Measurements from ENCODE around the gene CLASP1. TPM values are rescaled to one million over a fixed set of nuclear protein-coding genes. Genes with fewer than 3 reads are reported as not detected.

Gene CLASP1
- total RNA-seq, 1 experiment from 2014 or later = 49.2 TPM

DNA sequence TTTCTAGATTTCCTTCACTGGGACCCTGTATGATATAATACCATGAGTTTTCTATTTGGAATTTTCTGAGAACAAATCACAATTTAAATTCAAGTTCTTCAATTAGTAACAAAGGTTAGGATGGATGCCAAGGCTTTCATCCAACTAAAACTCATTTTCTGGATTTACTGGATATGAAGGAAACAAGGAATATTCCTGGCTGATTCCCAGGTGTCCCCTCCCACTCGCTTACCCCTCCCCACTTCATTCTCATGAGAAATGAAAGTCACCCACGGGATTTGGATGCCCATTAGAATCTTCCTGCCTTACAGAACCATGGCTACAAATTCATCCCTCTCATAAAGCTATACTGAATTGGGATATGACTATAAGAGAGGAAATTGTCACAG is 78.6 kb downstream of the CLASP1 start:
- Histone ChIP-seq H3K4me3 (ENCODE audit: low read depth in 2 of 2, low read length in 2 of 2) (no peak overlapping the region), H3K4me1 (ENCODE audit: control insufficient read depth, insufficient read depth, low read length) (no peaks in the 10 kb centered on the region), H3K36me3 (ENCODE audit: control insufficient read depth, insufficient read depth, low read length) (no peaks in the 10 kb centered on the region), H3K27ac (ENCODE audit: low read length) (no peak overlapping the region), H3K27me3 (ENCODE audit: control insufficient read depth, insufficient read depth, low read length) (no peaks in the 10 kb centered on the region), H3K9me3 (ENCODE audit: control insufficient read depth, insufficient read depth, low read depth, low read length) (no peaks in the 10 kb centered on the region)
- ATAC-seq (no peak), DNase-seq (ENCODE audit: low read depth, low spot score) (no peak)
- TF ChIP-seq SIN3A (IDR thresholded peaks at IDR 0.05; ENCODE audit: borderline replicate concordance, insufficient read depth, low read depth, low read length) (no peak), TCF7L2 (IDR thresholded peaks at IDR 0.05; ENCODE audit: low read depth, low read length) (no peak)
- intact Hi-C loops (cut with micrococcal nuclease; ENCODE audit: unreplicated experiment) = no loop called here
- CTCF ChIA-PET = no interaction called here
- in situ Hi-C loops (cut with HindIII; ENCODE audit: low pct_unique_long_range_greater_than_20kb, low sequenced_read_pairs) = no loop called here
- no TSS peak for BruUV-seq (replicated peaks)
- POLR2A ChIA-PET = no interaction called here

DNA sequence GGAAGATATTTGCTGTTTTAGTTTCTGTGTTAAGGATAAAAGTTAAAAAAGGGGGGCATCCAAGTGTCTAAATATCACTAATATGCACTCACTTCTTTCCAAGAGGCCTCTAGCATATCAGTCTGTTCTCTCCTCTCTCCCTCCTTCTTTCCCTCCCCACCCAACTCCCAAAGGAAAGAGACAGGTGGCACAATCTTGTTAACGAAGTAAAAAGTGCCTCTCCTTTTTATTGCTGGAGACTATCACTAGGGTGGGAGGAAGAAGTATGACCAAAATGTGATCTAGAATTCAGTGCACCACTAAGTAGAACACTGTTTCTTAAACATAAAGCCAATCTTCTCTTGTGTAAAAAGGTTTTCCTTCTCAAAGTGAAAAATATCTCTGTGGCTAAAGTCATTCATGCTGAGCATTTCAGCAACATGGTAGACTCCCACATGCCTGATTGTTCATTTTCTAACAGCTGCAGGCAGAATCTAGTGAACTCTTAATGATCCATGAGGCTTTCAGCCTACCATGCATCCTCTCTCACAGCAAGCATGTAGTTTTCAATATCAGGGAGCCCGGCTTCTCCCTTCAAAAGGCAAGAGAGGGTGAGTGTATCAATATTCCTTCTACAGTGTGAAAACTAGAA is 79.1 kb downstream of the CLASP1 start:
- intact Hi-C loops (cut with micrococcal nuclease; ENCODE audit: unreplicated experiment) = no loop called here
- CTCF ChIA-PET = no interaction called here
- in situ Hi-C loops (cut with HindIII; ENCODE audit: low pct_unique_long_range_greater_than_20kb, low sequenced_read_pairs) = no loop called here

DNA sequence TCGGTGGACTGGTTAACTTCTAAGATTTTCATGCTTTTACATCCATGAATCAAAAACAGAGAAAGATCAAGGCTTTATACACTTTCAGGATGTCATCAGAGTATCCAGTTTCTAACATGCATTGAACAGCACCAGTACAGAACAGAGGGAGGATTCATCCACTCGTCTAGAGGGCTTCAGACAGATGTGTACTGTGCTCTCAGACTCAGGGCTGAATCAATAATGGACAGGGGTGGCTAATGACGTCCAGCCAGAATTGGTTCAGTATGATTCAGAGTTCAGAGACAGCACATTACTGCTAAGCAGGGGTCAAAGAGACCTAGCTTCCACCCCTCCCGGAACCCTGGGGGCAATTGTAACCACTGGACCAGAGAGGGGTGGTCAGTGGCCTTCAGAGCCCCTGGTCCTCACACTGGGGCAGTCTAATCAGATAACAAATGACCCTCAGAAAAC is 81.3 kb downstream of the CLASP1 start:
- TF ChIP-seq SIN3A (IDR thresholded peaks at IDR 0.05; ENCODE audit: borderline replicate concordance, insufficient read depth, low read depth, low read length) = no peak
- TF ChIP-seq, protein P1, sequence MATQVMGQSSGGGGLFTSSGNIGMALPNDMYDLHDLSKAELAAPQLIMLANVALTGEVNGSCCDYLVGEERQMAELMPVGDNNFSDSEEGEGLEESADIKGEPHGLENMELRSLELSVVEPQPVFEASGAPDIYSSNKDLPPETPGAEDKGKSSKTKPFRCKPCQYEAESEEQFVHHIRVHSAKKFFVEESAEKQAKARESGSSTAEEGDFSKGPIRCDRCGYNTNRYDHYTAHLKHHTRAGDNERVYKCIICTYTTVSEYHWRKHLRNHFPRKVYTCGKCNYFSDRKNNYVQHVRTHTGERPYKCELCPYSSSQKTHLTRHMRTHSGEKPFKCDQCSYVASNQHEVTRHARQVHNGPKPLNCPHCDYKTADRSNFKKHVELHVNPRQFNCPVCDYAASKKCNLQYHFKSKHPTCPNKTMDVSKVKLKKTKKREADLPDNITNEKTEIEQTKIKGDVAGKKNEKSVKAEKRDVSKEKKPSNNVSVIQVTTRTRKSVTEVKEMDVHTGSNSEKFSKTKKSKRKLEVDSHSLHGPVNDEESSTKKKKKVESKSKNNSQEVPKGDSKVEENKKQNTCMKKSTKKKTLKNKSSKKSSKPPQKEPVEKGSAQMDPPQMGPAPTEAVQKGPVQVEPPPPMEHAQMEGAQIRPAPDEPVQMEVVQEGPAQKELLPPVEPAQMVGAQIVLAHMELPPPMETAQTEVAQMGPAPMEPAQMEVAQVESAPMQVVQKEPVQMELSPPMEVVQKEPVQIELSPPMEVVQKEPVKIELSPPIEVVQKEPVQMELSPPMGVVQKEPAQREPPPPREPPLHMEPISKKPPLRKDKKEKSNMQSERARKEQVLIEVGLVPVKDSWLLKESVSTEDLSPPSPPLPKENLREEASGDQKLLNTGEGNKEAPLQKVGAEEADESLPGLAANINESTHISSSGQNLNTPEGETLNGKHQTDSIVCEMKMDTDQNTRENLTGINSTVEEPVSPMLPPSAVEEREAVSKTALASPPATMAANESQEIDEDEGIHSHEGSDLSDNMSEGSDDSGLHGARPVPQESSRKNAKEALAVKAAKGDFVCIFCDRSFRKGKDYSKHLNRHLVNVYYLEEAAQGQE (IDR thresholded peaks at IDR 0.05; ENCODE audit: insufficient read depth in 1 of 2, low read depth in 2 of 2, low read length in 1 of 2) = no peak
- no peak for TF ChIP-seq POLR2AphosphoS5 (IDR thresholded peaks at IDR 0.05; ENCODE audit: low read depth, low read length)
- TF ChIP-seq, protein P2, sequence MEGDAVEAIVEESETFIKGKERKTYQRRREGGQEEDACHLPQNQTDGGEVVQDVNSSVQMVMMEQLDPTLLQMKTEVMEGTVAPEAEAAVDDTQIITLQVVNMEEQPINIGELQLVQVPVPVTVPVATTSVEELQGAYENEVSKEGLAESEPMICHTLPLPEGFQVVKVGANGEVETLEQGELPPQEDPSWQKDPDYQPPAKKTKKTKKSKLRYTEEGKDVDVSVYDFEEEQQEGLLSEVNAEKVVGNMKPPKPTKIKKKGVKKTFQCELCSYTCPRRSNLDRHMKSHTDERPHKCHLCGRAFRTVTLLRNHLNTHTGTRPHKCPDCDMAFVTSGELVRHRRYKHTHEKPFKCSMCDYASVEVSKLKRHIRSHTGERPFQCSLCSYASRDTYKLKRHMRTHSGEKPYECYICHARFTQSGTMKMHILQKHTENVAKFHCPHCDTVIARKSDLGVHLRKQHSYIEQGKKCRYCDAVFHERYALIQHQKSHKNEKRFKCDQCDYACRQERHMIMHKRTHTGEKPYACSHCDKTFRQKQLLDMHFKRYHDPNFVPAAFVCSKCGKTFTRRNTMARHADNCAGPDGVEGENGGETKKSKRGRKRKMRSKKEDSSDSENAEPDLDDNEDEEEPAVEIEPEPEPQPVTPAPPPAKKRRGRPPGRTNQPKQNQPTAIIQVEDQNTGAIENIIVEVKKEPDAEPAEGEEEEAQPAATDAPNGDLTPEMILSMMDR (IDR thresholded peaks at IDR 0.05) = no peak
- TF ChIP-seq TCF7L2 (IDR thresholded peaks at IDR 0.05; ENCODE audit: low read depth, low read length) = no peak
- intact Hi-C loops (cut with micrococcal nuclease; ENCODE audit: unreplicated experiment) (no loop called here), in situ Hi-C loops (cut with HindIII; ENCODE audit: low pct_unique_long_range_greater_than_20kb, low sequenced_read_pairs) (no loop called here)
- CTCF ChIA-PET = no interaction called here
- H3K9me3 ChIP-seq (ENCODE audit: control insufficient read depth, insufficient read depth, low read depth, low read length) = no peaks in the 10 kb centered on the region
- H3K4me3 ChIP-seq (ENCODE audit: low read depth in 2 of 2, low read length in 2 of 2) = no peak overlapping the region
- DNase-seq (ENCODE audit: low read depth, low spot score) = no peak
- ATAC-seq = no peak
- POLR2A ChIA-PET = interaction anchor here (0.6 kb wide), 1 partner anchor 28 kb away, joined by 4 read pairs; no protein-coding TSS in a partner anchor
- no peaks in the 10 kb centered on the region for H3K36me3 ChIP-seq (ENCODE audit: control insufficient read depth, insufficient read depth, low read length)
- H3K27me3 ChIP-seq (ENCODE audit: control insufficient read depth, insufficient read depth, low read length) = no peaks in the 10 kb centered on the region
- BruUV-seq (replicated peaks) = no TSS peak
- no peak overlapping the region for H3K27ac ChIP-seq (ENCODE audit: low read length)
- no peaks in the 10 kb centered on the region for H3K4me1 ChIP-seq (ENCODE audit: control insufficient read depth, insufficient read depth, low read length)

More for the DNA sequence above, 79.1 kb downstream of the CLASP1 start:
- no peaks in the 10 kb centered on the region for H3K27me3 ChIP-seq (ENCODE audit: control insufficient read depth, insufficient read depth, low read length)
- H3K4me3 ChIP-seq (ENCODE audit: low read depth in 2 of 2, low read length in 2 of 2) = no peak overlapping the region
- no TSS peak for BruUV-seq (replicated peaks)
- H3K9me3 ChIP-seq (ENCODE audit: control insufficient read depth, insufficient read depth, low read depth, low read length) = no peaks in the 10 kb centered on the region
- TF ChIP-seq, protein P2 (IDR thresholded peaks at IDR 0.05) = no peak
- ATAC-seq = no peak
- no peaks in the 10 kb centered on the region for H3K36me3 ChIP-seq (ENCODE audit: control insufficient read depth, insufficient read depth, low read length)
- POLR2A ChIA-PET = no interaction called here
- no peaks in the 10 kb centered on the region for H3K4me1 ChIP-seq (ENCODE audit: control insufficient read depth, insufficient read depth, low read length)
- no peak overlapping the region for H3K27ac ChIP-seq (ENCODE audit: low read length)
- DNase-seq (ENCODE audit: low read depth, low spot score) = no peak
